ENCODE results near the gene NXPH3. TPM values are rescaled to one million over a fixed set of nuclear protein-coding genes. Genes with fewer than 3 reads are reported as not detected.

NXPH3 gene
- total RNA-seq = 1.8 and 3.3 TPM in 2 replicates

DNA sequence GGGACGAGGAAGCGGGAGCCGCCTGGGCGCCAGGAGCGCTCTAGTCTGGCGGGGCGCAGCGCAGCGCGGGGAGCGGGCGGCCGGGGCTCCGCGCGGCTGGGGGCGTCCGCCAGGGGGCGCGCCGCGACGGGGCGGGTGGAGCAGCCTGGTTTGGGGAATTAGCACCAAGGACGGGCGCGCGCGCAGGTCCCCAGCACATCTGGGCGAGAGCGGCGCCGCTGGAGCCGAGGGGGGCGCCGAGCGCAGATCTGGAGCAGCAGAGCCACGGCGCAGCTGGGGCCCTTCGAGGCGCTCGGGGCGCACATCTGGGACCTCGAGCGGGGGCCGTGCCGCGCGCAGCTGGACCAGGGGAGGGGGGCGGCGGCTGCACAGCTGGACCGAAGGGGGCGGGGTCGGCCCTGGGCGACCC lies at the start of gene NXPH3:
Gene NXPH3 (plus strand): TSS at position 193 of the 409 bp plus-strand sequence. CDS start 349 bp downstream, outside the sequence.
- DNase-seq (ENCODE audit: insufficient read length, low spot score, missing footprints) = peak; percentile 97
- Histone ChIP-seq H3K9me3 (ENCODE audit: low read depth, low read length) (no peaks in the 10 kb centered on the region), H3K4me3 (ENCODE audit: insufficient read depth, low read length) (peak within 1 kb of the TSS; percentile 81), H3K79me2 (ENCODE audit: insufficient read depth, low read length) (no peaks in the 10 kb centered on the region), H3K27ac (ENCODE audit: low read depth, low read length) (no peak within 1 kb of the TSS), H2AFZ (ENCODE audit: low read length) (peak within 1 kb of the TSS; percentile 80), H3K36me3 (ENCODE audit: insufficient read depth, low read length) (no peaks in the 10 kb centered on the region), H3K4me2 (ENCODE audit: insufficient read depth, low read length) (peak within 1 kb of the TSS; percentile 90), H3K27me3 (ENCODE audit: insufficient read depth, low read length) (peaks cover 17% of the 10 kb centered on the region), H3K4me1 (ENCODE audit: insufficient read depth, low read length) (peaks cover 3% of the 10 kb centered on the region), H4K20me1 (ENCODE audit: insufficient read depth, low read length) (no peaks in the 10 kb centered on the region)
- TF ChIP-seq, protein P1, sequence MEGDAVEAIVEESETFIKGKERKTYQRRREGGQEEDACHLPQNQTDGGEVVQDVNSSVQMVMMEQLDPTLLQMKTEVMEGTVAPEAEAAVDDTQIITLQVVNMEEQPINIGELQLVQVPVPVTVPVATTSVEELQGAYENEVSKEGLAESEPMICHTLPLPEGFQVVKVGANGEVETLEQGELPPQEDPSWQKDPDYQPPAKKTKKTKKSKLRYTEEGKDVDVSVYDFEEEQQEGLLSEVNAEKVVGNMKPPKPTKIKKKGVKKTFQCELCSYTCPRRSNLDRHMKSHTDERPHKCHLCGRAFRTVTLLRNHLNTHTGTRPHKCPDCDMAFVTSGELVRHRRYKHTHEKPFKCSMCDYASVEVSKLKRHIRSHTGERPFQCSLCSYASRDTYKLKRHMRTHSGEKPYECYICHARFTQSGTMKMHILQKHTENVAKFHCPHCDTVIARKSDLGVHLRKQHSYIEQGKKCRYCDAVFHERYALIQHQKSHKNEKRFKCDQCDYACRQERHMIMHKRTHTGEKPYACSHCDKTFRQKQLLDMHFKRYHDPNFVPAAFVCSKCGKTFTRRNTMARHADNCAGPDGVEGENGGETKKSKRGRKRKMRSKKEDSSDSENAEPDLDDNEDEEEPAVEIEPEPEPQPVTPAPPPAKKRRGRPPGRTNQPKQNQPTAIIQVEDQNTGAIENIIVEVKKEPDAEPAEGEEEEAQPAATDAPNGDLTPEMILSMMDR (IDR thresholded peaks at IDR 0.05; ENCODE audit: extremely low read depth, low read depth, low read length) = no peak

DNA sequence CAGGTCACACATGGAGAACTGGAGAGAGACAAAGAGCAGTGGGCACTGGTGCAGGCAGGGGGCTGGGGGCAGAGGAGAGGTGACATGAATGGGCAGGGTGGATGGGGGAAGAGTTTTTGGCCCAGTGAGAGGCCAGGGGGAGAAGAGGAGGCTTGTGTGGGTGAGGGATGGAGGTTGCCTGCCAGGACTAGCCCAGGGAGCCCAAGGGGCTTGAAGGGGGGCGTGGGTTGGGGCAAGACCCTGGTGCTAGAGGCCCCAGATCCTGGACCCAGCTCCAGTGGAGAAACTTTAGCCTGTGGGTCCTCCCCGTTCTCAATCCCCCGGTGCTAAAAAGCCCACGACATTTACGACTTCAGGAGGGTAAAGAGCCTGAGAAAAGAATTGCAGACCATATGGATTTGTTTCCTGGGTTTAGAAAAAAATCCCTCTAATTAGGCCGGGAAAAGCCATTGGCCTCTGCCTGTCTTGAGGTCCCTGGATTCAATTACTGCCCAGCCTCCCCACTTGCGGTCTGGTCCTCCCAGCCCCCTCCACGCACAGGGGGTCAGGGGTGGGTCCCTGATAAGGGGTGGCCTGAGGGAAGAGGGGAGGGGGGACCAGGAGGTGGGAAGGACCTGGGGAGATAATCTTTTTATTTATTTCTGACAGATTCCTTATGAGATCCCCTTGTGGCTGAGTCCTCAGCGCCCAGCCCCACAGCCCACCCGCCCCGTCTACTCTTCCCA lies 47.6 kb upstream of the NXPH3 start:
- Histone ChIP-seq H4K20me1 (ENCODE audit: insufficient read depth, low read length) (no peaks in the 10 kb centered on the region), H3K9me3 (ENCODE audit: low read depth, low read length) (no peaks in the 10 kb centered on the region)

DNA sequence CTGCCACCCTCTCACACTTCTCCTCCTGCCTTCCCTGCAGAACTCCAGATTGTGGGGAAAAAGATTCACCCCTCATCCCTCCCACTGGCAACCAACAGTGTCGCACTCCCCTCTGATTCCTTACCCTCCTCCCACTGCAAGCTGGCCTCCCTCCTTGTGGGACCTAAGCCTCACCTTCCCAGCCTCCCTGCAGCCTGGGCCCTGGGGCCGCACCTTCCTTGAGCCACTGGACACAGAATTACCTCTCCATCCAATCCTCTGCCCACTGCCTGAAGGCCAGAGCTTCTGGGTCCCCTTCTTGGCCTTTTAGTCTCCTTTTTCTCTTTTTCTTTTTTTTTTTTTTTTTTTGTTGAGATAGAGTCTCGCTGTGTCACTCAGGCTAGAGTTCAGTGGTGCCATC lies 46.7 kb upstream of the NXPH3 start:
- H3K79me2 ChIP-seq (ENCODE audit: insufficient read depth, low read length) = no peaks in the 10 kb centered on the region
- H3K9me3 ChIP-seq (ENCODE audit: low read depth, low read length) = no peaks in the 10 kb centered on the region
- no peak overlapping the region for H3K4me2 ChIP-seq (ENCODE audit: insufficient read depth, low read length)
- H3K4me1 ChIP-seq (ENCODE audit: insufficient read depth, low read length) = no peaks in the 10 kb centered on the region
- TF ChIP-seq, protein P1 (IDR thresholded peaks at IDR 0.05; ENCODE audit: extremely low read depth, low read depth, low read length) = no peak
- peaks cover 64% of the 10 kb centered on the region for H3K27me3 ChIP-seq (ENCODE audit: insufficient read depth, low read length)
- peak; percentile 34 for DNase-seq (ENCODE audit: insufficient read length, low spot score, missing footprints)
- no peak overlapping the region for H3K27ac ChIP-seq (ENCODE audit: low read depth, low read length)
- no peak overlapping the region for H2AFZ ChIP-seq (ENCODE audit: low read length)
- no peaks in the 10 kb centered on the region for H4K20me1 ChIP-seq (ENCODE audit: insufficient read depth, low read length)
- H3K4me3 ChIP-seq (ENCODE audit: insufficient read depth, low read length) = no peak overlapping the region
- H3K36me3 ChIP-seq (ENCODE audit: insufficient read depth, low read length) = no peaks in the 10 kb centered on the region

More for the DNA sequence above, 47.6 kb upstream of the NXPH3 start:
- Histone ChIP-seq H3K27ac (ENCODE audit: low read depth, low read length) (no peak overlapping the region), H2AFZ (ENCODE audit: low read length) (no peak overlapping the region), H3K36me3 (ENCODE audit: insufficient read depth, low read length) (no peaks in the 10 kb centered on the region), H3K79me2 (ENCODE audit: insufficient read depth, low read length) (no peaks in the 10 kb centered on the region), H3K4me1 (ENCODE audit: insufficient read depth, low read length) (no peaks in the 10 kb centered on the region), H3K27me3 (ENCODE audit: insufficient read depth, low read length) (peaks cover 56% of the 10 kb centered on the region), H3K4me2 (ENCODE audit: insufficient read depth, low read length) (no peak overlapping the region), H3K4me3 (ENCODE audit: insufficient read depth, low read length) (no peak overlapping the region)
- peak; percentile 45 for DNase-seq (ENCODE audit: insufficient read length, low spot score, missing footprints)
- TF ChIP-seq, protein P1 (IDR thresholded peaks at IDR 0.05; ENCODE audit: extremely low read depth, low read depth, low read length) = no peak

DNA sequence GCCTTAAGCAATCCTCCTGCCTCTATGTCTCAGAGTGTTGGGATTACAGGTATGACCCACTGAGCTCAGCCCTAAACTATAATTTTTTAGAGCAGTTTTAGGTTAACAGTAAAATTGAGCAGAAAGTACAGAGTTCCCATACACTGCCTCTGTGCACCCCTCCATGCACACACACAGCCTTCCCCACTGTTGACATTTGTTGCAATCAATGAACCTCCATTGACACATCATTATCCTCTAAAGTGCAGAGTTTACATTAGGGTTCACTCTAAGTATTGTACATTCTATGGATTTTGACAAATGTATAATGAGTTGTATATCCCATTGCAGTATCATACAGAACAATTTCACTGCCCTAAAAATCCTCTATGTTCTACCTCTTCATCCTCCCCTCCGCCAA lies 45.6 kb upstream of the NXPH3 start:
- DNase-seq (ENCODE audit: insufficient read length, low spot score, missing footprints) = no peak
- Histone ChIP-seq H3K9me3 (ENCODE audit: low read depth, low read length) (no peaks in the 10 kb centered on the region), H3K4me2 (ENCODE audit: insufficient read depth, low read length) (no peak overlapping the region), H3K27ac (ENCODE audit: low read depth, low read length) (no peak overlapping the region), H3K4me3 (ENCODE audit: insufficient read depth, low read length) (no peak overlapping the region), H3K27me3 (ENCODE audit: insufficient read depth, low read length) (peaks cover 69% of the 10 kb centered on the region), H3K4me1 (ENCODE audit: insufficient read depth, low read length) (no peaks in the 10 kb centered on the region), H2AFZ (ENCODE audit: low read length) (no peak overlapping the region), H3K36me3 (ENCODE audit: insufficient read depth, low read length) (no peaks in the 10 kb centered on the region), H4K20me1 (ENCODE audit: insufficient read depth, low read length) (no peaks in the 10 kb centered on the region), H3K79me2 (ENCODE audit: insufficient read depth, low read length) (no peaks in the 10 kb centered on the region)
- TF ChIP-seq, protein P1 (IDR thresholded peaks at IDR 0.05; ENCODE audit: extremely low read depth, low read depth, low read length) = no peak

Data from osteoblast (primary cell).